ENCODE measurements around the gene NBPF14. TPM values are rescaled to one million over a fixed set of nuclear protein-coding genes. Genes with fewer than 3 reads are reported as not detected.
"Not testable (repeated sequence)": the region's sequence is repeated elsewhere in the genome, so short reads cannot be mapped to it uniquely, and the experiment has no call there.

Gene NBPF14
- 4.1 TPM for polyA plus RNA-seq (2013, experiment 1 of 2)
- polyA plus RNA-seq (2013, experiment 2 of 2) = 3.9 TPM

- H4K8ac ChIP-seq (ENCODE audit: low read depth, low read length); DNase-seq (ENCODE audit: low spot score); H3K27me3 ChIP-seq (ENCODE audit: control insufficient read depth in 3 of 3, insufficient read depth in 3 of 3, low read depth in 1 of 3, low read length in 3 of 3); H3K36me3 ChIP-seq (replicated peaks in 1 of 2; ENCODE audit: control insufficient read depth in 2 of 2, insufficient read depth in 2 of 2, low read length in 2 of 2); H2AFZ ChIP-seq (ENCODE audit: low read length); H3K4ac ChIP-seq (ENCODE audit: low read length); H3K27ac ChIP-seq (replicated peaks; ENCODE audit: low read length); H3K9ac ChIP-seq (ENCODE audit: low read depth, low read length, poor library complexity); H4K91ac ChIP-seq (ENCODE audit: low read depth, low read length, poor library complexity); H2BK12ac ChIP-seq (ENCODE audit: low read length); H2BK15ac ChIP-seq (ENCODE audit: low read length); H3K23ac ChIP-seq (ENCODE audit: low read depth, low read length, poor library complexity); H3K4me1 ChIP-seq (ENCODE audit: control insufficient read depth in 2 of 2, insufficient read depth in 1 of 2, low read depth in 1 of 2, low read length in 2 of 2); H3K9me3 ChIP-seq (replicated peaks in 1 of 2; ENCODE audit: control insufficient read depth in 2 of 2, insufficient read depth in 1 of 2, low read depth in 1 of 2, low read length in 2 of 2); H2AK5ac ChIP-seq (ENCODE audit: low read depth, low read length); H2BK5ac ChIP-seq (ENCODE audit: low read length); H3K4me2 ChIP-seq (ENCODE audit: insufficient read depth, low read length, poor library complexity, severe bottlenecking); H3K14ac ChIP-seq (ENCODE audit: low read length); H3K4me3 ChIP-seq (ENCODE audit: low read length in 2 of 2); H3K79me1 ChIP-seq (ENCODE audit: low read depth, low read length); H3K18ac ChIP-seq (ENCODE audit: low read length); H2BK120ac ChIP-seq (ENCODE audit: low read depth, low read length): not testable (repeated sequence)
- WGBS, 2 donors (ENCODE audit: extremely low coverage in 2 of 2, insufficient read length in 2 of 2, insufficient replicate concordance in 1 of 2) = no CpG with 5 or more reads among the region's 5 CpGs
These were observed at the start of gene NBPF14 for GRCh38 chr1:148595911-148596310. NBPF14 (minus strand) TSS chr1:148596011; CDS start chr1:148595717, 294 bp downstream.

- peak overlapping the region; percentile 68 for H3K27ac ChIP-seq (replicated peaks; ENCODE audit: low read length)
- not testable (repeated sequence) for H3K18ac ChIP-seq (ENCODE audit: low read length); H4K8ac ChIP-seq (ENCODE audit: low read depth, low read length); H3K27me3 ChIP-seq (ENCODE audit: control insufficient read depth in 3 of 3, insufficient read depth in 3 of 3, low read depth in 1 of 3, low read length in 3 of 3); H3K4ac ChIP-seq (ENCODE audit: low read length); DNase-seq (ENCODE audit: low spot score); H2AFZ ChIP-seq (ENCODE audit: low read length); H2AK5ac ChIP-seq (ENCODE audit: low read depth, low read length); H3K4me1 ChIP-seq (ENCODE audit: control insufficient read depth in 2 of 2, insufficient read depth in 1 of 2, low read depth in 1 of 2, low read length in 2 of 2); H2BK5ac ChIP-seq (ENCODE audit: low read length); H3K9ac ChIP-seq (ENCODE audit: low read depth, low read length, poor library complexity); H3K79me1 ChIP-seq (ENCODE audit: low read depth, low read length); H2BK15ac ChIP-seq (ENCODE audit: low read length); H3K9me3 ChIP-seq (replicated peaks in 1 of 2; ENCODE audit: control insufficient read depth in 2 of 2, insufficient read depth in 1 of 2, low read depth in 1 of 2, low read length in 2 of 2); H3K36me3 ChIP-seq (replicated peaks in 1 of 2; ENCODE audit: control insufficient read depth in 2 of 2, insufficient read depth in 2 of 2, low read length in 2 of 2); H2BK12ac ChIP-seq (ENCODE audit: low read length); H3K4me3 ChIP-seq (ENCODE audit: low read length in 2 of 2); H3K4me2 ChIP-seq (ENCODE audit: insufficient read depth, low read length, poor library complexity, severe bottlenecking); H3K14ac ChIP-seq (ENCODE audit: low read length); H2BK120ac ChIP-seq (ENCODE audit: low read depth, low read length); H4K91ac ChIP-seq (ENCODE audit: low read depth, low read length, poor library complexity); H3K23ac ChIP-seq (ENCODE audit: low read depth, low read length, poor library complexity)
- no CpG with 5 or more reads among the region's 6 CpGs for WGBS, 2 donors (ENCODE audit: extremely low coverage in 2 of 2, insufficient read length in 2 of 2, insufficient replicate concordance in 1 of 2)
These were observed 29.6 kb upstream of the NBPF14 start for GRCh38 chr1:148625451-148625850.

GRCh38 chr1:148618216-148618615 is 22.4 kb upstream of the NBPF14 start:
- not testable (repeated sequence) for H4K8ac ChIP-seq (ENCODE audit: low read depth, low read length); H3K9ac ChIP-seq (ENCODE audit: low read depth, low read length, poor library complexity); H3K4me3 ChIP-seq (ENCODE audit: low read length in 2 of 2); H2BK5ac ChIP-seq (ENCODE audit: low read length); H2BK12ac ChIP-seq (ENCODE audit: low read length); H3K4me2 ChIP-seq (ENCODE audit: insufficient read depth, low read length, poor library complexity, severe bottlenecking); H2AFZ ChIP-seq (ENCODE audit: low read length); H3K36me3 ChIP-seq (replicated peaks in 1 of 2; ENCODE audit: control insufficient read depth in 2 of 2, insufficient read depth in 2 of 2, low read length in 2 of 2); H3K27me3 ChIP-seq (ENCODE audit: control insufficient read depth in 3 of 3, insufficient read depth in 3 of 3, low read depth in 1 of 3, low read length in 3 of 3); H3K4me1 ChIP-seq (ENCODE audit: control insufficient read depth in 2 of 2, insufficient read depth in 1 of 2, low read depth in 1 of 2, low read length in 2 of 2); H3K4ac ChIP-seq (ENCODE audit: low read length); H3K14ac ChIP-seq (ENCODE audit: low read length); H3K79me1 ChIP-seq (ENCODE audit: low read depth, low read length); H2BK120ac ChIP-seq (ENCODE audit: low read depth, low read length); H3K27ac ChIP-seq (replicated peaks; ENCODE audit: low read length); H2BK15ac ChIP-seq (ENCODE audit: low read length); H4K91ac ChIP-seq (ENCODE audit: low read depth, low read length, poor library complexity); H3K9me3 ChIP-seq (replicated peaks in 1 of 2; ENCODE audit: control insufficient read depth in 2 of 2, insufficient read depth in 1 of 2, low read depth in 1 of 2, low read length in 2 of 2); DNase-seq (ENCODE audit: low spot score); H2AK5ac ChIP-seq (ENCODE audit: low read depth, low read length); H3K23ac ChIP-seq (ENCODE audit: low read depth, low read length, poor library complexity); H3K18ac ChIP-seq (ENCODE audit: low read length)
- WGBS, 2 donors (ENCODE audit: extremely low coverage in 2 of 2, insufficient read length in 2 of 2, insufficient replicate concordance in 1 of 2) = no CpG with 5 or more reads among the region's 1 CpG

GRCh38 chr1:148605266-148605665 is 9.5 kb upstream of the NBPF14 start:
- not testable (repeated sequence) for H3K9me3 ChIP-seq (replicated peaks in 1 of 2; ENCODE audit: control insufficient read depth in 2 of 2, insufficient read depth in 1 of 2, low read depth in 1 of 2, low read length in 2 of 2); H3K36me3 ChIP-seq (replicated peaks in 1 of 2; ENCODE audit: control insufficient read depth in 2 of 2, insufficient read depth in 2 of 2, low read length in 2 of 2); H3K4me1 ChIP-seq (ENCODE audit: control insufficient read depth in 2 of 2, insufficient read depth in 1 of 2, low read depth in 1 of 2, low read length in 2 of 2); H3K9ac ChIP-seq (ENCODE audit: low read depth, low read length, poor library complexity); H2BK15ac ChIP-seq (ENCODE audit: low read length); H3K14ac ChIP-seq (ENCODE audit: low read length); H2BK120ac ChIP-seq (ENCODE audit: low read depth, low read length); H2AFZ ChIP-seq (ENCODE audit: low read length); H4K91ac ChIP-seq (ENCODE audit: low read depth, low read length, poor library complexity); H2AK5ac ChIP-seq (ENCODE audit: low read depth, low read length); H3K4me3 ChIP-seq (ENCODE audit: low read length in 2 of 2); H3K27me3 ChIP-seq (ENCODE audit: control insufficient read depth in 3 of 3, insufficient read depth in 3 of 3, low read depth in 1 of 3, low read length in 3 of 3); H3K27ac ChIP-seq (replicated peaks; ENCODE audit: low read length); H3K4ac ChIP-seq (ENCODE audit: low read length); H2BK12ac ChIP-seq (ENCODE audit: low read length); H3K23ac ChIP-seq (ENCODE audit: low read depth, low read length, poor library complexity); H3K4me2 ChIP-seq (ENCODE audit: insufficient read depth, low read length, poor library complexity, severe bottlenecking); H3K79me1 ChIP-seq (ENCODE audit: low read depth, low read length); H3K18ac ChIP-seq (ENCODE audit: low read length); DNase-seq (ENCODE audit: low spot score); H2BK5ac ChIP-seq (ENCODE audit: low read length); H4K8ac ChIP-seq (ENCODE audit: low read depth, low read length)
- WGBS, 2 donors (ENCODE audit: extremely low coverage in 2 of 2, insufficient read length in 2 of 2, insufficient replicate concordance in 1 of 2) = no CpG with 5 or more reads among the region's 2 CpGs
